ENCODE measurements around the gene PRPF18. TPM values are rescaled to one million over a fixed set of nuclear protein-coding genes. Genes with fewer than 3 reads are reported as not detected.

PRPF18 gene
- total RNA-seq, 1 donor from 2014 or later: 23.7 TPM

- Histone ChIP-seq H3K4me3 (no peak overlapping the region), H3K27me3 (no peaks in the 10 kb centered on the region), H3K9me3 (no peaks in the 10 kb centered on the region), H3K36me3 (no peaks in the 10 kb centered on the region), H3K4me1 (no peaks in the 10 kb centered on the region), H3K27ac (no peak overlapping the region)
- TF ChIP-seq CTCF (IDR thresholded peaks at IDR 0.05): no peak
- no peak for ATAC-seq
- intact Hi-C loops (cut with DNase I): no loop called here
- DNase-seq: no peak
Measured at GRCh38 chr10:13559124-13559700, 27.6 kb upstream of the PRPF18 start.

GRCh38 chr10:13560597-13560996 is 26.2 kb upstream of the PRPF18 start:
- no peak overlapping the region for H3K4me3 ChIP-seq
- no peaks in the 10 kb centered on the region for H3K9me3 ChIP-seq
- intact Hi-C loops (cut with DNase I): no loop called here
- DNase-seq (no peak), ATAC-seq (no peak)
- no peaks in the 10 kb centered on the region for H3K27me3 ChIP-seq
- H3K4me1 ChIP-seq: no peaks in the 10 kb centered on the region
- no peak for TF ChIP-seq CTCF (IDR thresholded peaks at IDR 0.05)
- H3K27ac ChIP-seq: no peak overlapping the region
- no peaks in the 10 kb centered on the region for H3K36me3 ChIP-seq

- no peak for ATAC-seq
- Histone ChIP-seq H3K27ac (no peak overlapping the region), H3K4me3 (no peak overlapping the region), H3K9me3 (no peaks in the 10 kb centered on the region), H3K36me3 (no peaks in the 10 kb centered on the region), H3K4me1 (no peaks in the 10 kb centered on the region), H3K27me3 (no peaks in the 10 kb centered on the region)
- TF ChIP-seq CTCF (IDR thresholded peaks at IDR 0.05): no peak
- intact Hi-C loops (cut with DNase I): no loop called here
- DNase-seq: no peak
Measured at GRCh38 chr10:13563481-13564445, 23.0 kb upstream of the PRPF18 start.

DNA sequence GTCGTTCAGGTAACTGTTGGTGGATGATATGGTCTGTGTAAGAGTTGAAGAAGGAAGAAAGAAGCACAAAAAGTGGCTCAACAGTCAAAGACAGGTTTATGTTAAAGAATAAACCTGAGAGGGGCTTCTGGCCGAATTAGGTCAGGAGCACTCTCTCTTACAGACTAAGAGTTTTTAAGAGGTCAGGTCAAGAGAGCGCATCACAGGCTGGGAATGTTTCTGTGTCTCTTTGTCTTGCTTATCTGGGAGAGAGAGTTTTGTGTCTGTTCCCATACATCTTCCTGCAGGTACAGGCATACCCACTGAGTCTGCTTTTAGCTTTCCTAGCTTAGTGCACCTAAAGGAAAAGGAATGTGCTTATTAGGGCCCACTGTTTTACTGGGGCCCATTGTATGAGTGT is 22.2 kb upstream of the PRPF18 start:
- H3K36me3 ChIP-seq: no peaks in the 10 kb centered on the region
- H3K4me1 ChIP-seq: no peaks in the 10 kb centered on the region
- H3K27me3 ChIP-seq: no peaks in the 10 kb centered on the region
- ATAC-seq (no peak), DNase-seq (no peak)
- no peak overlapping the region for H3K4me3 ChIP-seq
- no peak for TF ChIP-seq CTCF (IDR thresholded peaks at IDR 0.05)
- intact Hi-C loops (cut with DNase I): no loop called here
- no peak overlapping the region for H3K27ac ChIP-seq
- H3K9me3 ChIP-seq: no peaks in the 10 kb centered on the region

DNA sequence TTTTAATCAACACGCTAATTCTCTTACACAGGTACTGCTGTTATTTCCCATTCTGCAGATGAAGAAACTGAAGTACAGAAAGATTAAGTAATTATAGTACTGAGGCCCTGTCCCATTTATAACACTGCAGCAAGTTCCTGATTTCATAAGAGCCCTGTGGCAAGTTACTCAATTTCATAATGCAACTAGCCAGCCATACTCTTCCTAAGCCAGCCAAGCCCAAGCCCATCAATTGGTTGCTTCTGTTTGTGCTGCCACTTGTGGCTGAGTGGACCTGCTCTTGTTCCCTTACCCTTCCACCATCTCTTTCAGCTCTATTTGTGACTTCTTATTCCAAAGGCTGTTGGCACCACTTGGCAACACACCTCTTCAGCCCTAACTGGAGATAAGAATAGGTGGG is 19.7 kb upstream of the PRPF18 start:
- intact Hi-C loops (cut with DNase I): no loop called here
- peak; percentile 92 for ATAC-seq
- TF ChIP-seq CTCF (IDR thresholded peaks at IDR 0.05): no peak
- Histone ChIP-seq H3K27ac (no peak overlapping the region), H3K27me3 (no peaks in the 10 kb centered on the region), H3K36me3 (no peaks in the 10 kb centered on the region), H3K4me1 (no peaks in the 10 kb centered on the region), H3K9me3 (no peaks in the 10 kb centered on the region), H3K4me3 (no peak overlapping the region)
- DNase-seq: no peak

Data from upper lobe of right lung (tissue), 1 donor.